Measurements from ENCODE around the gene RNF41.

DNA sequence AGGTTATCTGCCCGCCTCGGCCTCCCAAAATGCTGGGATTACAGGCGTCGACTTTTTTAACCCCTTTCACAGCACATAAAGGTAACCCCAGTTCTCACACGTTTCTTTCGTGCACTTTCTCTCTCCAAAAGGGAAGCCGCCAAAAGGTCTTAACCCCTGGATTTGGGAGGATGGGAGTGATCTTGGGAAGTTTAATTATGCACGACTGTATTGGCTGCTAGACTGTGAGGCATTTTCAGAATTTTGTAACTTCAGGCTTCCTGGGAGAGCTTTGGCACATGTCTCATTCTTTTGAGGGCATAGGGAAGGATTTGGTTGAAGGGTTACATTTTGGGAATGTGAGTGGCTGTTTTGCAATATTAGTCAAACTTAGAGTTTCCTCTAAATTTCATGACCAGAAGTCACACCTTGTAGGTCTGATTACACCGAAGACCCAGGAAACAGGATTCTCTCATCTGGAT, 31.0 kb downstream of the RNF41 start:
- TF ChIP-seq, protein P1, sequence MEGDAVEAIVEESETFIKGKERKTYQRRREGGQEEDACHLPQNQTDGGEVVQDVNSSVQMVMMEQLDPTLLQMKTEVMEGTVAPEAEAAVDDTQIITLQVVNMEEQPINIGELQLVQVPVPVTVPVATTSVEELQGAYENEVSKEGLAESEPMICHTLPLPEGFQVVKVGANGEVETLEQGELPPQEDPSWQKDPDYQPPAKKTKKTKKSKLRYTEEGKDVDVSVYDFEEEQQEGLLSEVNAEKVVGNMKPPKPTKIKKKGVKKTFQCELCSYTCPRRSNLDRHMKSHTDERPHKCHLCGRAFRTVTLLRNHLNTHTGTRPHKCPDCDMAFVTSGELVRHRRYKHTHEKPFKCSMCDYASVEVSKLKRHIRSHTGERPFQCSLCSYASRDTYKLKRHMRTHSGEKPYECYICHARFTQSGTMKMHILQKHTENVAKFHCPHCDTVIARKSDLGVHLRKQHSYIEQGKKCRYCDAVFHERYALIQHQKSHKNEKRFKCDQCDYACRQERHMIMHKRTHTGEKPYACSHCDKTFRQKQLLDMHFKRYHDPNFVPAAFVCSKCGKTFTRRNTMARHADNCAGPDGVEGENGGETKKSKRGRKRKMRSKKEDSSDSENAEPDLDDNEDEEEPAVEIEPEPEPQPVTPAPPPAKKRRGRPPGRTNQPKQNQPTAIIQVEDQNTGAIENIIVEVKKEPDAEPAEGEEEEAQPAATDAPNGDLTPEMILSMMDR (IDR thresholded peaks at IDR 0.05) = no peak
- TF ChIP-seq POLR2A (IDR thresholded peaks at IDR 0.05) = no peak

Measured in tibial nerve (tissue), 3 donors.